Neural cell (in vitro differentiated cells): ENCODE measurements around the gene TRAK1. TPM values are rescaled to one million over a fixed set of nuclear protein-coding genes. Genes with fewer than 3 reads are reported as not detected.

Experiments
- H2AFZ ChIP-seq: fragments of 200-600, 300-800 bp; sonication (generic), shearing (Covaris generic); 2 replicates; pipeline ENCODE4 v1.6.0; 2014; ENCODE audit warnings: low read depth, mild to moderate bottlenecking, antibody characterized with exemption, low read length, moderate library complexity
- H3F3A ChIP-seq: fragments of 200-600 bp; shearing (Covaris generic); 2 replicates; pipeline ENCODE4 v1.6.1; 2016; ENCODE audit warnings: mild to moderate bottlenecking, moderate library complexity, mixed read lengths, antibody characterized with exemption, low read length; ENCODE audit not compliant: insufficient read depth, poor library complexity, severe bottlenecking
- H3K27ac ChIP-seq: fragments of 200-600, 300-800 bp; sonication (generic), shearing (Covaris generic); 2 replicates; pipeline ENCODE4 v1.5.1; 2014; ENCODE audit warnings: mild to moderate bottlenecking, low read length, moderate library complexity
- H3K27me3 ChIP-seq: fragments of 300-800, 200-600 bp; sonication (generic), shearing (Covaris generic); 2 replicates; pipeline ENCODE4 v1.6.0; 2014; ENCODE audit warnings: mild to moderate bottlenecking, low read depth, low read length, moderate library complexity; ENCODE audit not compliant: insufficient read depth
- H3K36me3 ChIP-seq: fragments of 300-800, 200-600 bp; sonication (generic), shearing (Covaris generic); 2 replicates; pipeline ENCODE4 v1.5.1; 2014; ENCODE audit warnings: mild to moderate bottlenecking, antibody characterized with exemption, low read length, moderate library complexity; ENCODE audit not compliant: insufficient read depth
- H3K4me2 ChIP-seq: fragments of 300-800, 200-600 bp; sonication (generic), shearing (Covaris generic); 2 replicates; pipeline ENCODE4 v1.6.0; 2014; ENCODE audit warnings: mild to moderate bottlenecking, low read length
- H3K4me3 ChIP-seq: fragments of 300-800, 200-600 bp; sonication (generic), shearing (Covaris generic); 2 replicates; pipeline ENCODE4 v1.5.1; 2014; ENCODE audit warnings: mild to moderate bottlenecking, low read length, moderate library complexity
- H3K79me2 ChIP-seq: fragments of 200-600 bp; shearing (Covaris generic); replicated peaks from 2 replicates; pipeline ENCODE4 v1.6.0; 2014; ENCODE audit warnings: mild to moderate bottlenecking, low read length, moderate library complexity; ENCODE audit not compliant: insufficient read depth
- H3K9ac ChIP-seq: fragments of 300-800, 200-600 bp; sonication (generic), shearing (Covaris generic); 2 replicates; pipeline ENCODE4 v1.6.1; 2016; ENCODE audit warnings: mild to moderate bottlenecking, low read length, mixed read lengths
- H3K9me2 ChIP-seq: fragments of 200-600 bp; shearing (Covaris generic); 2 replicates; pipeline ENCODE4 v1.6.1; 2016; ENCODE audit warnings: mild to moderate bottlenecking, low read length, mixed read lengths; ENCODE audit not compliant: insufficient read depth
- H3K9me3 ChIP-seq: fragments of 200-600, 300-800 bp; sonication (generic), shearing (Covaris generic); 2 replicates; pipeline ENCODE4 v1.6.1; 2016; ENCODE audit warnings: mild to moderate bottlenecking, mixed run types, low read length, moderate library complexity, mixed read lengths
- H4K20me1 ChIP-seq: fragments of 200-600 bp; shearing (Covaris generic); 2 replicates; pipeline ENCODE4 v1.6.1; 2016; ENCODE audit warnings: mild to moderate bottlenecking, mixed run types; ENCODE audit not compliant: insufficient read depth
- EP300 ChIP-seq: fragments of 450-650 bp; conservative IDR thresholded peaks from 2 replicates; pipeline ENCODE4 v1.6.1; 2014; ENCODE audit warnings: antibody characterized with exemption, mild to moderate bottlenecking, moderate library complexity; ENCODE audit not compliant: poor library complexity, severe bottlenecking
- EZH2 ChIP-seq: fragments of 200-600, 300-800 bp; shearing (Covaris generic), sonication (generic); IDR thresholded peaks from 2 replicates; pipeline ENCODE4 v1.6.1; 2014; ENCODE audit warnings: antibody characterized with exemption, low read length, borderline replicate concordance, mild to moderate bottlenecking; ENCODE audit not compliant: insufficient read depth, poor library complexity, severe bottlenecking
- MXI1 ChIP-seq: fragments of 450-650 bp; conservative IDR thresholded peaks from 2 replicates; pipeline ENCODE4 v1.6.1; 2014; ENCODE audit warnings: antibody characterized with exemption, mild to moderate bottlenecking; ENCODE audit not compliant: poor library complexity, severe bottlenecking
- POLR2AphosphoS5 ChIP-seq: IDR thresholded peaks from 2 replicates; pipeline ENCODE4 v1.6.1; 2012
- RAD21 ChIP-seq: fragments of 450-650 bp; conservative IDR thresholded peaks from 2 replicates; pipeline ENCODE4 v1.6.1; 2014; ENCODE audit warnings: antibody characterized with exemption, mild to moderate bottlenecking, moderate library complexity
- SMC3 ChIP-seq: fragments of 450-650 bp; conservative IDR thresholded peaks from 2 replicates; pipeline ENCODE4 v1.6.1; 2014; ENCODE audit warnings: antibody characterized with exemption, mild to moderate bottlenecking, moderate library complexity; ENCODE audit not compliant: poor library complexity
- TAF1 ChIP-seq: IDR thresholded peaks from 2 replicates; pipeline ENCODE4 v1.6.1; 2012; ENCODE audit warnings: low read depth
- polyA plus RNA-seq: library from polyadenylated mRNA; depleted of rRNA; stranded (reverse); fragments of >200 nt; gene quantifications from 2 replicates; pipeline ENCODE4 v1.2.3, GENCODE V29; 2014
- TF ChIP-seq, protein P1 (sequence below): IDR thresholded peaks from 2 replicates; pipeline ENCODE4 v1.6.1; 2012; ENCODE audit warnings: borderline replicate concordance
- TF ChIP-seq, protein P2 (sequence below): fragments of 450-650 bp; IDR thresholded peaks from 2 replicates; pipeline ENCODE4 v1.5.1; 2014; ENCODE audit warnings: antibody characterized with exemption, mild to moderate bottlenecking, moderate library complexity; ENCODE audit not compliant: poor library complexity, severe bottlenecking

TRAK1 gene
- polyA plus RNA-seq, 1 donor from 2014 or later: 34.7 TPM

DNA sequence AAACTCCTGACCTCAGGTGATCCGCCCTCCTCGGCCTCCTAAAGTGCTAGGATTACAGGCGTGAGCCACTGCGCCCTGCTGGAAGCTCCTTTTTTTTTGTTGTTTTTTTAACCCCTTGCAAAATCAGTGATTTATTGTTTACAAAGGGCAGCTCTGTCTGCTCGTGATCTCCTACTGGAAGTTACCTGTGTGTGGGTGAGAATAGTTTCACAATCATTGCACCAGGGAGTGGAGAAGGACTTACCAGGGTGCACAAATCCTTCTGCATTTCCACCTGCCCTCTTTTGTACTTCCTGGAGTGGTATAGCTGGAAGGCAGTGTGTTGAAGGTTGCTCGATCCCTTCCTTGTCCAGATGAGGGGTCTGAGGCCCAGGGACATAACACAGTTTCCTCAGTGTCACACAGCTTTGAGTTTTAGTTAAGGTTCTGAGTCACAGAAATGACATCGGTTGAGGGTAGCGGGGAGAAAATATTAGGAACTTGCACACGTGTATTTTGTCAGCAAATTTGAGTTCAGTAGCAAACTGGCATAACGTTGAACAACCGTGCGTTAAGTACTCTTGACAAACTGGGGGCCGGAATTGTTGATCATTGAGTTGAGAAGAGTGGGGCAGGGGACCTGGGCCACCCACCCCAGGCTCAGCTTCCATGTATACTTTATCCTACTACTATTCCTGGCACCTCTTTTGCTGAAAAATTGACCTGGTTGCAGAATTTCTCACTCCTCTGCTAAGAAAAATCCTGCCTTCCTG, 11.3 kb upstream of the TRAK1 start:
- no peak for TF ChIP-seq EP300
- TF ChIP-seq POLR2AphosphoS5: no peak
- TF ChIP-seq, protein P1, sequence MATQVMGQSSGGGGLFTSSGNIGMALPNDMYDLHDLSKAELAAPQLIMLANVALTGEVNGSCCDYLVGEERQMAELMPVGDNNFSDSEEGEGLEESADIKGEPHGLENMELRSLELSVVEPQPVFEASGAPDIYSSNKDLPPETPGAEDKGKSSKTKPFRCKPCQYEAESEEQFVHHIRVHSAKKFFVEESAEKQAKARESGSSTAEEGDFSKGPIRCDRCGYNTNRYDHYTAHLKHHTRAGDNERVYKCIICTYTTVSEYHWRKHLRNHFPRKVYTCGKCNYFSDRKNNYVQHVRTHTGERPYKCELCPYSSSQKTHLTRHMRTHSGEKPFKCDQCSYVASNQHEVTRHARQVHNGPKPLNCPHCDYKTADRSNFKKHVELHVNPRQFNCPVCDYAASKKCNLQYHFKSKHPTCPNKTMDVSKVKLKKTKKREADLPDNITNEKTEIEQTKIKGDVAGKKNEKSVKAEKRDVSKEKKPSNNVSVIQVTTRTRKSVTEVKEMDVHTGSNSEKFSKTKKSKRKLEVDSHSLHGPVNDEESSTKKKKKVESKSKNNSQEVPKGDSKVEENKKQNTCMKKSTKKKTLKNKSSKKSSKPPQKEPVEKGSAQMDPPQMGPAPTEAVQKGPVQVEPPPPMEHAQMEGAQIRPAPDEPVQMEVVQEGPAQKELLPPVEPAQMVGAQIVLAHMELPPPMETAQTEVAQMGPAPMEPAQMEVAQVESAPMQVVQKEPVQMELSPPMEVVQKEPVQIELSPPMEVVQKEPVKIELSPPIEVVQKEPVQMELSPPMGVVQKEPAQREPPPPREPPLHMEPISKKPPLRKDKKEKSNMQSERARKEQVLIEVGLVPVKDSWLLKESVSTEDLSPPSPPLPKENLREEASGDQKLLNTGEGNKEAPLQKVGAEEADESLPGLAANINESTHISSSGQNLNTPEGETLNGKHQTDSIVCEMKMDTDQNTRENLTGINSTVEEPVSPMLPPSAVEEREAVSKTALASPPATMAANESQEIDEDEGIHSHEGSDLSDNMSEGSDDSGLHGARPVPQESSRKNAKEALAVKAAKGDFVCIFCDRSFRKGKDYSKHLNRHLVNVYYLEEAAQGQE: no peak
- no peak for TF ChIP-seq EZH2
- TF ChIP-seq SMC3: no peak
- no peak for TF ChIP-seq RAD21
- no peak for TF ChIP-seq TAF1
- TF ChIP-seq, protein P2, sequence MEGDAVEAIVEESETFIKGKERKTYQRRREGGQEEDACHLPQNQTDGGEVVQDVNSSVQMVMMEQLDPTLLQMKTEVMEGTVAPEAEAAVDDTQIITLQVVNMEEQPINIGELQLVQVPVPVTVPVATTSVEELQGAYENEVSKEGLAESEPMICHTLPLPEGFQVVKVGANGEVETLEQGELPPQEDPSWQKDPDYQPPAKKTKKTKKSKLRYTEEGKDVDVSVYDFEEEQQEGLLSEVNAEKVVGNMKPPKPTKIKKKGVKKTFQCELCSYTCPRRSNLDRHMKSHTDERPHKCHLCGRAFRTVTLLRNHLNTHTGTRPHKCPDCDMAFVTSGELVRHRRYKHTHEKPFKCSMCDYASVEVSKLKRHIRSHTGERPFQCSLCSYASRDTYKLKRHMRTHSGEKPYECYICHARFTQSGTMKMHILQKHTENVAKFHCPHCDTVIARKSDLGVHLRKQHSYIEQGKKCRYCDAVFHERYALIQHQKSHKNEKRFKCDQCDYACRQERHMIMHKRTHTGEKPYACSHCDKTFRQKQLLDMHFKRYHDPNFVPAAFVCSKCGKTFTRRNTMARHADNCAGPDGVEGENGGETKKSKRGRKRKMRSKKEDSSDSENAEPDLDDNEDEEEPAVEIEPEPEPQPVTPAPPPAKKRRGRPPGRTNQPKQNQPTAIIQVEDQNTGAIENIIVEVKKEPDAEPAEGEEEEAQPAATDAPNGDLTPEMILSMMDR: no peak
- TF ChIP-seq MXI1: no peak
- Histone ChIP-seq H3K4me3 (no peak overlapping the region), H3K27ac (no peak overlapping the region), H3K4me2 (no peak overlapping the region), H3K9ac (no peak overlapping the region), H2AFZ (no peak overlapping the region), H3K79me2 (peaks cover 16% of the 10 kb centered on the region), H3K27me3 (no peaks in the 10 kb centered on the region), H3K9me3 (no peaks in the 10 kb centered on the region), H3K9me2 (no peaks in the 10 kb centered on the region), H4K20me1 (no peaks in the 10 kb centered on the region), H3F3A (no peaks in the 10 kb centered on the region), H3K36me3 (no peaks in the 10 kb centered on the region)

GRCh38 chr3:42080453-42080872, 10.7 kb upstream of the TRAK1 start:
- H3F3A ChIP-seq: no peaks in the 10 kb centered on the region
- no peak overlapping the region for H2AFZ ChIP-seq
- H3K4me3 ChIP-seq: no peak overlapping the region
- H3K79me2 ChIP-seq: peaks cover 16% of the 10 kb centered on the region
- no peaks in the 10 kb centered on the region for H3K9me2 ChIP-seq
- no peaks in the 10 kb centered on the region for H3K27me3 ChIP-seq
- no peaks in the 10 kb centered on the region for H3K9me3 ChIP-seq
- H3K9ac ChIP-seq: no peak overlapping the region
- H3K27ac ChIP-seq: no peak overlapping the region
- H4K20me1 ChIP-seq: no peaks in the 10 kb centered on the region
- no peak for TF ChIP-seq EP300
- TF ChIP-seq, protein P1: no peak
- TF ChIP-seq SMC3: no peak
- no peak for TF ChIP-seq TAF1
- no peak for TF ChIP-seq POLR2AphosphoS5
- TF ChIP-seq EZH2: no peak
- H3K36me3 ChIP-seq: no peaks in the 10 kb centered on the region
- no peak overlapping the region for H3K4me2 ChIP-seq
